Adipose tissue (tissue), 3 donors: Measurements from ENCODE around the gene EPHB1. TPM values are rescaled to one million over a fixed set of nuclear protein-coding genes. Genes with fewer than 3 reads are reported as not detected.

ENCODE experiments used
- H3K27ac ChIP-seq: one replicate; pipeline ENCODE4 v1.5.1; 2013; ENCODE audit warnings: low read depth, low read length
- WGBS, 3 donors: extraction: QIAGEN DNeasy Blood & Tissue Kit; methylation state at CpG; one replicate each; pipeline ENCODE4 v1.1.7; 2013; 5-methylcytosine and 5-hydroxymethylcytosine counted together
- polyA plus RNA-seq, 3 donors: library from polyadenylated mRNA; stranded (reverse); fragments of 200-250 nt; gene quantifications; one replicate each; pipeline ENCODE4 v1.2.3, GENCODE V29; 2013
- donor health status: healthy with polysubstance abuse.
- donor health status: Bipolar disorder and iron deficiency.
- donor health status: healthy.

The EPHB1 gene
- polyA plus RNA-seq, 3 donors: 0.14 to 1.0 (median 0.49) TPM

GRCh38 chr3:135136361-135137100 lies 341.5 kb downstream of the EPHB1 start:
- WGBS, 3 donors: 56 to 76% (median 75%) methylated on average over 3 of the region's 3 CpGs
- no peak overlapping the region for H3K27ac ChIP-seq

- H3K27ac ChIP-seq: no peak overlapping the region
- 66 to 86% (median 82%) methylated on average over 2 of the region's 2 CpGs for WGBS, 3 donors
These were observed 342.2 kb downstream of the EPHB1 start for GRCh38 chr3:135137296-135137695.

- WGBS, 3 donors: 61 to 92% (median 89%) methylated on average over 4 of the region's 4 CpGs
- no peak overlapping the region for H3K27ac ChIP-seq
These were observed 343.7 kb downstream of the EPHB1 start for GRCh38 chr3:135138776-135139175.

DNA sequence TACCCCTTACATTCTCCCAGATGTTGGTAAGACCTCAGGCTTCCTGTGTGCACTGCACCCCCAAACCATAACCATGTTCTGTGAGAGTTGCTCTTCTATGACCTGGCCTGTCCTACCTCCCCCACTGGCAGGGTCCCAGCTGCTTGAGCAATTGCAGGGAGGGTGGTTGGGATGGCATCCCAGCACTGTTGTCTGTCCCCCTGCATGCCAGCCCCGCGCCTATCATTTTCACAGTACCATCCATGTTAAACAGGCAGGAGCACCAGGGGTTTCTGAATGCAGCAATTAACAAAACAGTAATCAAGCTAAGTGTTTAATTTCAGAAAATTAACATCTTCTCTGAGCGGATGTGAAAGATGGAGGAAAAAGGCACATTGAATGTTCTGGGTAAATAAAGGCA lies 345.5 kb downstream of the EPHB1 start:
- no peak overlapping the region for H3K27ac ChIP-seq
- WGBS, 3 donors: 90 to 95% (median 94%) methylated on average over 3 of the region's 3 CpGs

DNA sequence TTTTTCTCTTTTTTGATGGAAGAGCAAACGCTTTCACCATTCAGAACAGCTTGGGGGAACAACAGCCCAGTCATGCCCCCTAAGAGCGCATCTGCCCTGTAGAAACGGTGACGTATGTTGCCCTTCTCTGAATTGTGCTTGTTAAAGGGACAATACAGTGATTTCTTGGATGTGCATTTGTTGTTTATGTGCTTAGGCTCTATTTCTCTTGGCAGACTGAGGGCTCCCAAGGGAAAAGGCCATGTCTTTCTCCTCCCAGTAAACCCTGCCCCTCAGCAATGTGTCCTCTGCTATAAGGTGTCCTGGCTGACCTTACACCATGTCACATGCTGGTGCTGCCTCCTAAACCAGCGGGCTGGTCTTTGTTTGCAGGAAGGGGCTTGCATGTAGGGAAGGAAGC lies 346.1 kb downstream of the EPHB1 start:
- H3K27ac ChIP-seq: no peak overlapping the region
- 64 to 85% (median 84%) methylated on average over 5 of the region's 5 CpGs for WGBS, 3 donors

GRCh38 chr3:135141672-135142071 lies 346.6 kb downstream of the EPHB1 start:
- H3K27ac ChIP-seq: no peak overlapping the region
- WGBS, 3 donors: 67 to 85% (median 76%) methylated on average over 2 of the region's 2 CpGs

- no peak overlapping the region for H3K27ac ChIP-seq
- 69 to 94% (median 89%) methylated on average over 5 of the region's 5 CpGs for WGBS, 3 donors
These were observed 347.5 kb downstream of the EPHB1 start for GRCh38 chr3:135142530-135142929.

GRCh38 chr3:135143474-135143873 lies 348.4 kb downstream of the EPHB1 start:
- no peak overlapping the region for H3K27ac ChIP-seq
- WGBS, 3 donors: 57 to 96% (median 85%) methylated on average over 2 of the region's 2 CpGs

- no peak overlapping the region for H3K27ac ChIP-seq
- 75 to 94% (median 90%) methylated on average over 3 of the region's 3 CpGs for WGBS, 3 donors
These were observed 350.5 kb downstream of the EPHB1 start for GRCh38 chr3:135145581-135145980.

DNA sequence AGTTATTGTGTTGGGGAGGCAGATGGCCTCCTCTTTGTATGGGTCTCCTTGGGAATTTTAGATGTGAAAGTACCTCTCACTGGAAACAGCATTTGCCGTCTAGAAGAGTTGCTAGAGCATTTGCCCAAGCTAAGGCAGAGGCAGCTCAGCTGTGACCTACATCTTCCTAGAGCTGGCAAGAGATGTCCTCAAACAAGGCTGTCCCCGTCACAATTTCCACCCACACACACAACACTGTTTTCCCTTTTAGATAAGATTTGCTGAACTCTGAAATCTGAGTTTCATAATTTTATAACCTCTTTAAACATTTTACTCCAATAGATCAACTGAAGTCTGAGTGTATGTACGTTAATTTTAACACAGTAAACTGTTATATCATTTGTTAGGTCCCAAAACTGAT lies 352.6 kb downstream of the EPHB1 start:
- no peak overlapping the region for H3K27ac ChIP-seq
- 43 to 61% (median 49%) methylated on average over 3 of the region's 3 CpGs for WGBS, 3 donors

GRCh38 chr3:135148398-135149020 lies 353.4 kb downstream of the EPHB1 start:
- 44 to 56% (median 47%) methylated on average over 4 of the region's 4 CpGs for WGBS, 3 donors
- no peak overlapping the region for H3K27ac ChIP-seq

DNA sequence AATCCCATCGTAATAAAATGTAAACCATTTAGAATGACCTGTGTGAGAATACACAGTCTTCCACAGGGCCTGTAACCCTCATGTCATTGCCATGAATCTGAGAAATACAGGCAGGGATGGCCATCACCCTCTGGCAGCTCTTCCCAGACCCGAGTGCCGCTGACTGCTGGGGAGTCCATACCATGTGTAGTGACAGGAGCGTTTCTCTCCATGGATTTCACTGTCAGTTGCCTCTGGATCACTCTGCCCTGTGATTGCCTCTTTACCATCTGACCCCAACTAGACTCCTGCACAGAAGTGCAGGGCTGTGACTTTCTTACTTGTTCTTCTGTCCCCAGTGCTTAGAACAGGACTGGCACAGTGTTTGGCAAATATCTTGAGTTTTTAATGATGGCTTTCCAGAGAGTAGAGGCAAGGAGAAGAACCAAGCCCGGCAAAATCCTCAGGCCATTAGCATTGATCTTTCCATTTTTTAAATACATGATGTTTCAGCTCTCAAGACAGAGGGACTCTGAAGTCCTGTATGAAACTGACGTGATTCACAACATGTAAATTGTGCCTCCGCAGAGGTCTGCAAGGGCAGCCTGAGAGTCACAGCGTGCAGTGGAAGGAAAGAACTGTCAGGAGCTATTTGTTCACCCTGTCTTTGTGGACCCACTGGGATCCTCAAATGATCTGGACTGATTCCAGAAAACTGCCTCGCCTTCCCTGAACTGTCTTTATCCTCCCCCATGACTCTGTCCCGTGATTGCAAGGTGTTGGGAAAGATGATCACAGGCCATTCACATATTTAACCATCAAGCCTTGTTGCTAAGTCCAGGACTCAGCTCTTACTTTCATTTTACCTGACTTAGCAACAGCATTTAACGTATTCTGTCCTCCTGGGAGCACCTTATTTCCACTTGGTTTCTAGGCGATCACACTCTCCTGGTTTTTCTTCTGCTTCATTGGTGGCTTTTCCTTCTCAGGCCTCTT lies 354.9 kb downstream of the EPHB1 start:
- H3K27ac ChIP-seq: no peak overlapping the region

GRCh38 chr3:135154186-135154585 lies 359.1 kb downstream of the EPHB1 start:
- no peak overlapping the region for H3K27ac ChIP-seq
- WGBS, 3 donors: 93 to 98% (median 97%) methylated on average over 2 of the region's 2 CpGs

More for the DNA sequence above, 354.9 kb downstream of the EPHB1 start:
- 75 to 86% (median 81%) methylated on average over 12 of the region's 12 CpGs for WGBS, 3 donors

GRCh38 chr3:135155228-135155627 lies 360.2 kb downstream of the EPHB1 start:
- H3K27ac ChIP-seq: no peak overlapping the region
- 81 to 90% (median 83%) methylated on average over 4 of the region's 4 CpGs for WGBS, 3 donors

DNA sequence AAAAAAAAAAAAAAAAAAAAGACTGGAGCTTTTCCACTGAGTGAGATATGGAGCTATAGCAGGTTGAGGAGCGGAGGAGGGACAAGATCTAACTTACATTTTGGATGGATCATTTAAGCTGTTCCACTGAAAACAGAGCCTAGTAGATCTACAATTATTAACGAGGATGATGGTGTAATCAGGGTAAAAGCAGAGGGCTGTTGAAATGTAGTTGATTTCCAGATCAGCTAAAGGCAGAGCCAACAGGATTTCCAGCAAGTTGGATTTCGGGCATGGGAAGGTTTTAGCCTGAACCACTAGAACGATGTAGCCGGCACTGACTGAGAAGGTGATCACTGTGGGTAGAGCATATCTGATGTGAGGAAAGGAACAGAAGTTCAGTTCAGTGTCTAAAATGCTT lies 360.7 kb downstream of the EPHB1 start:
- 83 to 84% (median 84%) methylated on average over 5 of the region's 5 CpGs for WGBS, 3 donors
- no peak overlapping the region for H3K27ac ChIP-seq

DNA sequence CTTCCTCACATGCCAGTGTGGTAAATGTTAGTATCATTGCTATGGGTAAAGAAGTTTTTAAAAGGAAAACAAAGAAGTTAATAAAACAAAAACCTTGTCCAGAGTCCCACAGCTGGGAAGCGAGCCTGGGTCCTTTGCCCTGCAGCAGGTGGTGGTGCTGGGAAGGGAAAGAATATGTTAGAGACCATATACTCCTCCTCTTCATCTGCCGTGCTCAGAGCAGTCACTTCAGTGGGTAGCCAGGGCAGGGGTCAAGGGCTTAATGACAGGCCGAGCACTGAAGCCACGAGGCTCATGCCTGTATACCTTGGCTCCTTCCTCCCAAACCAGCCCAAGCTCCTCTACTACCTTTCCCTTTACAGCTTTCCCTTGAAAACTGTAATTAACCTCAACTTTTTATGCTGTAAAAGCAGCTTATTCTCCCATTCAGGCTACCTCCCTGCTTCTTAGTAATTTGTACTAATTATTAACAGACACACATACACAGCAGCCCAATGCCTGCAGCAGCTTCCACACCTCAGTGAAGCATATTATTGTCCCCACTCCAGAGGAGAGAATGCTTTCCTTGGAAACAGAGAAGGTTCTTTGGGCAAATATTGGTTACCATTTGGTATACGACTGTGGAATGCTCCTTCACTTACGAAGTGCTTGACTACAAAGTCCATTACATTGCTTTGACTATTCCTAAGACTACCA lies 362.1 kb downstream of the EPHB1 start:
- WGBS, 3 donors: 43 to 82% (median 75%) methylated on average over 6 of the region's 6 CpGs
- H3K27ac ChIP-seq: no peak overlapping the region

GRCh38 chr3:135158520-135158919 lies 363.5 kb downstream of the EPHB1 start:
- no peak overlapping the region for H3K27ac ChIP-seq
- 86 to 92% (median 88%) methylated on average over 5 of the region's 5 CpGs for WGBS, 3 donors

DNA sequence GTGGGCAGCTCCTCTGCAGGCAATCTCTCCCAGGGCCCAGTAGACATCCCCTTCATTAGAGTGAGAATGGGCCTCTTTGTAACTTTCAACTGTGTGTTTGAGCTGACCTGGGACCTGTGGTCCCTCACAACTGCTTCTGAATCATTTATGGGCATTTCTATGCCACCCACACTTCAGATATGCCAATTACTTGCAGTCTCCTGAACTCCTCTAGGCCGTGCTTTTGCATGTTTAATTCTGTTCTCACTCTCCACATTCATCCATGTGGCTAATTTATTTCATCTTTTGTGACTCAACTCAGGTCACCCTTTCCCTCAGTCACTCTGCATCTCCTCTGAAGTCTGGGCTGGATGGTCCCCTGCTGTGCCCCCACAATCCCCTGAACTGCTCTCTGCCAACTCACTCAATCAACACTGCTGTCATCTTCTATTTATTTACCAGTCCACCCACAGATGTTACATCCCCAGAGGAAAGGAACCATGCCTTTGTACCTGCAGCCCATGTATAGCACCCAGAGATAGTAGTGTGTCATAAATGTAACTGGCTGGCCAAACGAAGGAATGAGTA lies 364.7 kb downstream of the EPHB1 start:
- 29 to 65% (median 59%) methylated on average over 2 of the region's 2 CpGs for WGBS, 3 donors
- no peak overlapping the region for H3K27ac ChIP-seq
